HG03045 (cell line): ENCODE data around the gene VILL.
"Not testable (repeated sequence)": the region's sequence is repeated elsewhere in the genome, so short reads cannot be mapped to it uniquely, and the experiment has no call there.

Source experiments
- ATAC-seq: cut with Tn5 transposase; IDR thresholded peaks from one replicate; pipeline ENCODE4 v1.9.1; 2021; ENCODE audit warnings: mild to moderate bottlenecking, moderate library complexity; ENCODE audit not compliant: unreplicated experiment

Gene VILL

DNA sequence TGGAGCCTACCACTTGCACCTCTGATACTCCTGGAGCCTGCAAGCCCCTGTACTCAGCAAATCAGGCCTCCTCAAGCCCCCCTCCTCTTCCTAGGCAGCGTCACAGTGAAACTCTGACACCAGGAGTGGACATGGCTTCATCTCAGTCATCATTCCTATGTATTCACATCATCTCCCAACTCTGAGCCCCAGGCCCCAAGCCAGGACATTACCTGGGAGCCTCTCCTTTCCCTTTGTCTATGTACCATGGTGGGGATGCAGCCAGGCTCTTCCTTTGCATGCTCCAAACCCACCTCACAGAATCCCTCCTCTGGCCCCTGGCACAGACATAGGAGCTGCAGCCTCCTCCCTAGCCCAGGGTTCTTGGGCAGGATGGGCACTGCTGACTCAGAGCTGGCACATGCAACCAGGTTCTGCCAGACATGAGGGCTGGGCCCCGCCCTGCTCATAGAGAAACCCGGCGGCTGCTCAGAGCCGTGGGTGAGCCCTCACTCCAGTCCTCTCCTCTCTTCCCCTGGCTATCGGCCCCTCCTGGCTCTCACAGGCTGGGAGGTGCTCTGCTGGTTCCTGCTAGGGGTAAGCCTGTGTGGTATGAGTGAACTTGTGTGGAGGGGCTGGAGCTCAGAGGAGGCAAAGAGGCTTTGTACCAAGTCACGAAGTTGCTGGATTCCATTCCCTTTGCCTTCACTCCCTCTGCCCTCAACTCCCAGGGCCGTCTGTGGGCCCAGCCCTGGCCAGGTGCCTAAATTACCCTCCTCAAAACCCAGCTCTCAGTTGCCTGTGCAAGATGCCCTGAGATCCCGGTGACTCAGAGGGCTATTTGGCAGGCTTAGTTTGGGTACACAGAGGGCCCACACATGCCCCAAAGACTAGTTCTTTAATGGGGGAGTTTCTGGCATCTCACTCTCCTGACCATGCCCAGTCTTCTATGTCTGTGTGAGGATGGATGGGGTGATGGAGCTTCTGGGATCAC lies 40.7 kb downstream of the VILL start:
- ATAC-seq = no peak

DNA sequence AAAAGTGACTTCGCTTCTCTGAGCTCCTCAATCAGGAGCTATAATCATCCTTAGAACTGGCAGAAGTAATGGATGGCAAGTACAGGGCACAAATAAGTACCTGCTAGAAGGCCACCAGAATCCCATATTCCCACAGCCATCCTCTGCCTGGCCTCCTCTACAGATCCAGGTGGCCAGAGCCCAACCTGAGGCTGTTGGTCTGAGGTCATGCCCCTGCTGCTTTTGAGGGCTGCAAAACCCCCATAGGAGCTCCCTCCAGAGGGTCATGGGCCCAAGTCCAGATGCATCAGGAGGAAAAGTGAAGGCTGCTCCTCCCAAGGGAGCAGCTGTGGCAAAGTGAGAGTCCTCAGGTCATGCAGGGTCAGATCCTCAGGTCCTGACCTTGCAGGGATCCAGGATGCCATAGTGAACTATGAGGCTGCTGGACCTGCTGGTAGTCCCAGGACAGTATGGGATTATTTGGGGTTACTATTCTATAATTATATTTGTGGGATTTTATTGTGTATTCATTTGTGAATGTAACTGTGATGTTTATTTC lies 41.8 kb downstream of the VILL start:
- ATAC-seq = no peak

DNA sequence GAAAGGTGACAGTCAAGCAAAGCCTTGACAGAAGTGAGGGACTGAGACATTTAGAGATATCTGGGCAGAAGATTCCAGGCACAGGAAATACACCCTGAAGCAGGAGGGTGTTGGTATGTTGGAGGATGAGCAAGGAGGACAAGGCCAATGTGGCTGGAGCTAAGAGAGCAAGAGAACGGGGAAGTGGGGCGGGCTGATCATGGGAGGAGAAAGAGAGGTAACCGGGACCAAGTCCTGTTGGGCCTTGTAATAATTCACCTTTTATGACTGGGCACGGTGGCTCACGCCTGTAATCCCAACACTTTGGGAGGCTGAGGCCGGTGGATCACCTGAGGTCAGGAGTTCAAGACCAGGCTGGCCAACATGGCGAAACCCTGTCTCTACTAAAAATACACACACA lies 43.0 kb downstream of the VILL start:
- not testable (repeated sequence) for ATAC-seq

DNA sequence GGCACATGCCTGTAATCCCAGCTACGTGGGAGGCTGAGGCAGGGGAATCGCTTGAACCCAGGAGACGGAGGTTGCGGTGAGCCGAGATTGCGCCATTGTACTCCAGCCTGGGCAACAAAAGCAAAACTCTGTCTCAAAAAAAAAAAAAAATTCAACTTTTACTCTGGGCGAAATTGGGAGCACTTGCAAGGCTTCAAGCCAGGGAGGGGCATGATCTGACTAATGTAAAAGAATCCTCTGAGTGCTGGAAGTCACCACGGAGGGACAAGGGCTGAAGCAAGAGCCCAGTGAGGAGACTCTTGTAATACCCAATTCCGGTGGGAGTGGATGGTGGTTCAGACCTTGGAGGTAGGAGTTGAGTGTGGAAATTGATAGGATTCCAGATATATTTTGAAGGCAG lies 43.7 kb downstream of the VILL start:
- not testable (repeated sequence) for ATAC-seq

DNA sequence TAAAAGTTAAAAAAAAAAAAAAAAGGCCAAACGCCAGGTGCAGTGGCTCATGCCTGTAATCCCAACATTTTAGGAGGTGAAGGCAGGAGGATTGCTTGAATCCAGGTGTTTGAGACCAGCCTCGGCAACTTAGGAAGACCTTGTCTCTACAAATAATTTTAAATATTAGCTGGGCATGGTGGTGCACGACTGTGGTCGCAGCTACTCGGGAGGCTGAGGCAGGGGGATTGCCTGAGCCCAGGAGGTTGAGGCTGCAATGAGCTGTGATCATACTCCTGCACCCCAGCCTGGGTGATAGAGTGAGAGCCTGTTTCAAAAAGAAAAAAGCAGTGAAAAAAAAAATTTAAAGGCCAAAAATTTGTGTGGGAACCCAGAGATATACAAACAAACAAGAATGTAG lies 45.7 kb downstream of the VILL start:
- no peak for ATAC-seq

DNA sequence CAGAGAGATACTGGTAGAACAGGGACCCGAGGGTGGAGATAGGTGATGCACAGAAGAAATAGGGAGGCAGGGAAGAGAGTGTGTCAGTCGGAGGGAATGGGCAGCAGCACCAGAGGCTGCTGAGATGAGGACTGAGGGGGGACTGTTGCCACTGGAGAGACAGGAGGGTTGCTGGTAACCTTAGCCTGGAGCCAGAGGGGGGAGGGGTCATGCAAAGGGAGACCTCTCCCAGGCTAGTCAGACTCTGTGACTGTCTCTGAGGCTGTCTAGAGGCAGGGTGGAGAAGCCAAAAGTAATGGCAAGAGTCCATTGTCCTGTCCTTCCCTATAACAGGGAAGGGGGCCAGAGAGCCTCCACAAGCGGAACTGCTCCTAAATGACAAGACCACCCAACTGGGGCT lies 46.3 kb downstream of the VILL start:
- ATAC-seq = no peak

DNA sequence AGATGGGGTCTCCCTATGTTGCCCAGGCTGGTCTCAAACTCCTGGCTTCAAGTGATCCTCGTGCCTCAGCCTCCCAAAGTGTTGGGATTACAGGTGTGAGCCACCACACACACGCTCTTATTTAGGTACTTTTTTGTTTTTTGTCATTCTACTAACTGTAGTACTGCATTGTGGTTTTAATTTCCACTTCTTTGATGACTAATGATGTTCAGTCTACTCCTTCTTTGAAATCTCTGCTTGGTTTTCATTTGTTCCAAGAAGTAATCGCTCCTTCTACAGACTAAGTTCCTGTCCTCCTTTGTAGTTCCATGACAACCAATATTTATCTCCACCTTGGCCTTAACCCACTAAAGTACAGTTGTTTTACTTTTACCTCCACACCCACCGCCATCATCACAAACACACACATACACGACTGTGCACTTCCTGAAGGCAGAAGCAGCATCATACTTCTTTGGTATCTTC lies 47.9 kb downstream of the VILL start:
- ATAC-seq = no peak

DNA sequence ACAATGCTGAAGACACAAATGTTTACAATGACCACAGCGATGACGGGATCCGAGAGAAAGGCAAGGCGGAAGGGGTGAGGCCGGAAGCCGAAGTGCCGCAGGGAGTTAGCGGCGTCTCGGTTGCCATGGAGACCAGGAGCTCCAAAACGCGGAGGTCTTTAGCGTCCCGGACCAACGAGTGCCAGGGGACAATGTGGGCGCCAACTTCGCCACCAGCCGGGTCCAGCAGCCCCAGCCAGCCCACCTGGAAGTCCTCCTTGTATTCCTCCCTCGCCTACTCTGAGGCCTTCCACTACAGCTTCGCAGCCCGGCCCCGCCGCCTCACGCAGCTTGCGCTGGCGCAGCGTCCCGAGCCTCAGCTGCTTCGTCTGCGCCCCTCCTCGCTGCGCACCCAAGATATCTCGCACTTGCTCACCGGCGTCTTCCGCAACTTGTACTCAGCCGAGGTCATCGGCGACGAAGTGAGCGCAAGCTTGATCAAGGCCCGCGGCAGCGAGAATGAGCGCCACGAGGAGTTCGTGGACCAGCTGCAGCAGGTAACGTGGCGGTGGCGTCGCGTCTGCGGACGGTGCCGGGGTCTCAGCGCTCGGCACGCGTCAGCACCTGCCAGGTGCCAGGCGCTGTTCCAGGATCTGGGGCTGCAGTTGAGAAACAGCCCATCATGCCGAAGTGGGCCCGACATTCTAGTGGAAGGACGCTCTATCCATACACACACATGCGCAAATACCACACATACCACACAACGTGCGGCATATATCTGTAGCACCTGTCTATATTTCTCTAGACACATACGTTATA lies 48.7 kb downstream of the VILL start, which contains the start of gene DLEC1:
DLEC1 (plus strand) TSS at position 108 of the 798 bp plus-strand sequence; CDS start at position 126, 18 bp downstream.
- ATAC-seq = peak; percentile 86

DNA sequence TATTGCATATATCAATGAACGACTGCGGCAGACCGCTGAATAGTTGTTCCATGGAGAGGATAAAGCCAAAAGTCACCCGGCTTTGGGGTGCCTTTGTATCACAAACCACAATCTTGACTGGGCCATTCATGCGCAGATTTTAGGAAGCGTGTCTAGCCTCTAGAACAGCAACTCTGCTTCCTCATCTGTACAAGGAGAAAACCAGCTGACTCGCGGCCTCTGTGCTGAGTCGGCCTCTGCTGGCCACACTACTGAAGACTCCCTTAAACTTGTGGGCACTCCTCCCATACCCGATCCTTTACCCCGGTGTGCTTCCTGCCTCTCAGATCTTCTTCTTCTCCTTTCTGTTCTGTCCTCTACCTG lies 49.3 kb downstream of the VILL start:
- ATAC-seq = peak; percentile 42

DNA sequence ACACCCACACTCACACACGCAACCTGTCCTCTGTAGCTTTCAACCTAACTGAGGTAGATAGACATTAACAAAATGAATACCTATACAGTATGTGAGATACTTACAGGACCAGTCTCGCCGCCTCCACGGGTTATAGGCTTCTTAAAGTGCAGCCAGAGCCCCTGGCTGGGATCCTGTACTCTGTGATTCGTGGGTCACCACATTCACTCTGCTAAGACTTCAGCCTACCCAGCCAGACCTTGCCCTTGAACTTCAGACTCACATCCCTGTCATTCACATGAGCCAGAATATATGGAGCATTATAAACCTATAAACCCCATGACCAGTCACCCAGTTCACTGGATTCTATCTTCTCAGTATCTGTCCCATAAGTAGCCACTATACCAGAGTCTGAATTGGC lies 49.8 kb downstream of the VILL start:
- ATAC-seq = no peak

DNA sequence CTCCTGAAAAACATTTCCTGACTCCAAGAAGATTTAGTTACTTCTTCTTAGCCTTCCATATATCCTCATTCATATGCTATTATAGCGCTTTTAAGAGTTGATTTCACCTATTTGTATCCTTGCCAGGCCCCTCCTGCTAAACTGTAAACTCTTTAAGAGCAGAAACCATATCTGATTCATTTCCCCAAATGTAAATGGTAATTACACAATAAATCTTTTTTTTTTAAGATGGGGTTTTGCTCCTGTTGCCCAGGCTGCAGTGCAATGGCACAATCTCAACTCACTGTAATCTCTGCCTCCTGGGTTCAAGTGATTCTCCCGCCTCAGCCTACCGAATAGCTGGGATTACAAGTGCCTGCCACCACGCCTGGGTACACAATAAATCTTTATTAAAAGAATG lies 52.9 kb downstream of the VILL start:
- ATAC-seq = no peak

DNA sequence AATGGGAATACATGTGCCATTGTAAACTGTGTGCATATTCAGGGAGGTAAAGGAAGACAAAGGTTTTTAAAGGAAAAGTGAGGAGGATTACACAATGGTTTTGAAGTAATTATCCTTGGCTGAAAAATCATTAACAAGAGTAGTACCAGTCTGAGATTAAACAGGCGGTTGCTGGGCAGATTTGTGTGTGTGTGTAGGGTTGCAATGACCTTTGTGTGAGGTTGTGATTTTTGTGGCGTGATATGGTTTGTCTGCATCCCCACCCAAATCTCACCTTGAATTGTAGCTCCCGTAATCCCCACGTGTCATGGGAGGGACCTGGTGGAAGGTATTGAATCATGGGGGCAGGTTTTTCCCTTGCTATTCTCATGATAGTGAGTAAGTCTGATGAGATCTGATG lies 55.4 kb downstream of the VILL start:
- no peak for ATAC-seq

DNA sequence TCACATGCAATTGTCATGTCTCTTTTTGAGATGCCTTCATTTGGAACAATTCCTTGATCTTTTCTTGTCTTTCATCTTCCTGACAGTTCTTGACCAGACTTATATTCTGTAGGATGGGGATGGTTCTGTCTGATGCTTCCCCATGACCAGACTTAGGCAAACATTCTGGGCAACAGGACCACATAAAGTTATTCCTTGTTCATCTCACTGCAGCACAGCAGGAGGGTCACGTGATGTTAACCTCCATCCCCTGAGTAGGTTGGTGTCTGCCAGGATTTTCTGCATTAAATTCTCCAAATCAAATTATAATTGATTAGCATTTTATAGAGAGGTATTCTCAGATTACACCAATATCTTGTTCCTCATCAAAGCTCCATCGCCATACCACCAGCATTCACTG lies 56.2 kb downstream of the VILL start:
- no peak for ATAC-seq

DNA sequence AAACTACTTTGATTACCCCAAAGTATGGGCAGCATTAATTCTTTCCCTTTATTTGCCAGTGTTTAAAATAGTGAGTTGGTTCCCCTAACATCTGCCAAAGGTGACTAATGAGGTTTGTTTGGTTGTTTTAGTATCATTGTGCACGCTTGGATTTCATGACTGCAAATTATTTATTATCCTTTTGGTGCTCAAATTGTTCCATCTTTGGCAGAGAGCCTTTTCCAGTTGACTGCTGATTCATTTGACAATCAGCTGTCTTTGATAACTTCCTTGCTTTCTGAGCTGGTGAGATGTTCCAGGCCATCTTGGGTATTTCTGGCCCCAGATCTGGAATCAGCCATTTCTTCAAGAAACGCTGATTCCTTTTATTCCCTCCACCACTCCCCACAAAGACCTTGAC lies 57.3 kb downstream of the VILL start:
- no peak for ATAC-seq

DNA sequence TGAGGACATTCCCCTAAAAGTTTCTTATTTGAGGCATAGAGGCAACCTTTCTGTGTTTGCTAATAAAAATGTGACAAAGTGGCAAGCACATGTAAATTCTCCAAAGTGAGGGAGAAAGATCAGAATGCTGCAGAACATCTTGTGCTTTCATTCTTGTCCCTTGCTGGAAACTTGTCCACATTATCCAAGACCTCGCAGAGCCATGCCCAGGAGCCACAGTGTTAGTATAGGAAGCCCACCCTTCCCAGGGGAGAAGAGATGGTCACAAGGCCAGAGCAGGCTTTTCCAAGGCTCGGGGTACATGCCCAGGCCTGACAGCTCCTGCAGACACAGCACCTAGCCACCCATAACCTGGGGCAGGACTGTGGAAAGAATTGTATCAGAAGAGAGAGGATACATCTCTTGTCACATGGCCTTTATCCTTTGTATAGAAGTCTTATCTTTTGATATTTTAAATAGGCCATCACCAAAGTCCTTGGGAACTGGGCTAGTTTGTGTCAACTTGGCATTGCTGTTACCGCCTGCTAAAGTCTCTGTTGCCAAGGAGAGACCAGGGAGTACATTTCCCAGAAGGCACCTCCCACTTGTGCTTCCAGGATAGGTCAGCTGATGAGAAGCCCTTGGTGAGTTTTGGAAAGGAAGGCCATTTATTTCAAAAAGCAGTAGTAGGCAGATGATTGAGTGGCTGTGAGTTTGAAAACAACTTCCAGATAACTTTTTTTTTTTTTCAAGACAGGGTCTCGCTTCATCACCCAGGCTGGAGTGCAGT lies 59.0 kb downstream of the VILL start:
- ATAC-seq = no peak

DNA sequence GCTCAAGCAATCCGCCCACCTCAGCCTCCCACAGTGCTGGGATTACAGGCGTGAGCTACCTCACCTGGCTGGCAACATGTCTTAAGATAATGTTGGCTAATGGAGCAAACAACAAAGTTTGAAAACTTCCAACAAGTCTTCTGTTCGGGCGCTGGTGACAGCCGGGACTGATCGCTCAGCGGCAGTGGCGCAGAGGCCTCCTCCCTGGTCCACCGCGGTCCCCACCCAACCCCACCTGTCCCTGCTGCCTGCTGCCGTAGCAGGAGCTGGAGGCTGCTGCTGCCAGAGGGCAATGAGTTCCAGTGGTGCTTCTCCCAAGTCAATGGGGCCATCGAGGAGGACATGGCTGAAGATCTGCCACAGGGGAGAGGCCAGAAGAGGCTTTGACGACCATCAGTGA lies 60.5 kb downstream of the VILL start:
- ATAC-seq = no peak

DNA sequence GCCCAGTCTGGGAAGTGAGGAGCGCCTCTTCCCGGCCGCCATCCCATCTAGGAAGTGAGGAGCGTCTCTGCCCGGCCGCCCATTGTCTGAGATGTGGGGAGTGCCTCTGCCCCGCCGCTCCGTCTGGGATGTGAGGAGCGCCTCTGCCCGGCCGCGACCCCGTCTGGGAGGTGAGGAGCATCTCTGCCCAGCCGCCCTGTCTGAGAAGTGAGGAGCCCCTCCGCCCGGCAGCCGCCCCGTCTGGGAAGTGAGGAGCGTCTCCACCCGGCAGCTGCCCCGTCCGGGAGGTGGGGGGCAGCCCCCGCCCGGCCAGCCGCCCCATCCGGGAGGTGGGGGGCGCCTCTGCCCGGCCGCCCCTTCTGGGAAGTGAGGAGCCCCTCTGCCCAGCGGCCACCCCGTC lies 62.7 kb downstream of the VILL start:
- not testable (repeated sequence) for ATAC-seq

DNA sequence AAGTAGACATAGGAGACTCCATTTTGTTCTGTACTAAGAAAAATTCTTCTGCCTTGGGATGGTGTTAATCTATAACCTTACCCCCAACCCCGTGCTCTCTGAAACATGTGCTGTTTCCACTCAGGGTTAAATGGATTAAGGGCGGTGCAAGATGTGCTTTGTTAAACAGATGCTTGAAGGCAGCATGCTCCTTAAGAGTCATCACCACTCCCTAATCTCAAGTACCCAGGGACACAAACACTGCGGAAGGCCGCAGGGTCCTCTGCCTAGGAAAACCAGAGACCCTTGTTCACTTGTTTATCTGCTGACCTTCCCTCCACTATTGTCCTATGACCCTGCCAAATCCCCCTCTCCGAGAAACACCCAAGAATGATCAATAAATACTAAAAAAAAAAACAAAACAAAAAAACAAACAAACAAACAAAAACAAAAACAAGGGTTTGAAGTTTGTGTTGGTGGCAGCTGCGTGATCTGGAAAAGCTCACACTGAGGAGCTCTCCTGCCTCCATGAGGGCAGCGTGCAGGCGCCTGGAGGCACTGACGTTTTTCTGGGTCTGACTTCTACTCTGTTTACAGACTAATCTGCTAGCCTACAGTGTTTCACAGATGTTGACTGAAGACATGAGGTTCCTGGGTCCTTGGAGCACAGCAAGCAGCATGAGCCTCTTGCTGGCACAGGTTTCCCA lies 63.4 kb downstream of the VILL start:
- not testable (repeated sequence) for ATAC-seq

DNA sequence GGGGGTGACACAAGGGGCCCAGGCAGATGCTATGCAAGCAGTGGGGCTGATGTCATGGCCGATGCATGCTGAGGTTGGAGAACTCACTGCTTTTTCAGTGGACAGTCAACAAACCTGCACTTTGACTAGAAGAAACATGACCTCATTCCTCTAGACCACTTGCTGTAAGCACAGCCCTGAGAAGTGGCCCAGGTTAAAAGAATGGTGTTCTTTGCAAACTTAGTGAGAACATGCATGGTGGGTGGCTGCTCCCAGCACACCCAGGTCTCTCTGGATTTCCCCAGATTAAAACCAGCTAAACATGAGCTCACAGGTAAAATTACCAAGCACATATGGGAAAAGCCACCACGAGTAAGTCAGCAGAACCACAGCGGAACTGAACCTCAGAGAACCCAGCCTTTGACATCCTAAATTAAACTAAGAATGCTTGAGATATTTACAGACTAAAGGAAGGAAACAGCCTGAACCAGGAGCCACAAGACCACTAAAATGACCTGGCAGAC lies 64.0 kb downstream of the VILL start:
- no peak for ATAC-seq
